HCT116 (cell line): ENCODE results near the gene FOXO3. TPM values are rescaled to one million over a fixed set of nuclear protein-coding genes. Genes with fewer than 3 reads are reported as not detected.

ENCODE experiments used
- ATAC-seq: fragments of 200-7000 bp; cut with Tn5 transposase; 2 replicates; pipeline ENCODE4 v1.9.1; 2020; ENCODE audit warnings: mild to moderate bottlenecking, moderate library complexity
- BruUV-seq: library from RNA; stranded (reverse); fragments of 400-500 nt; replicated peaks from 2 replicates; lab custom pipeline; 2021; lab: Mats Ljungman, UMichigan
- CTCF ChIA-PET: fragments of 300-600 bp; sonication (Branson Sonifier 250); formaldehyde crosslinking; loops from one replicate; lab custom pipeline; 2021; ENCODE audit warnings: antibody characterized with exemption; lab: Charles Lee
- POLR2A ChIA-PET: fragments of 300-600, 350-600 bp; sonication (Branson Sonifier 250); formaldehyde crosslinking; loops from one replicate; lab custom pipeline; 2021; ENCODE audit warnings: antibody characterized with exemption; lab: Charles Lee
- RAD21 ChIA-PET, 2 experiments: fragments of 300-600 bp; sonication (Branson Sonifier 250); formaldehyde crosslinking; loops; one replicate each; lab custom pipeline; 2023; ENCODE audit warnings: low total read pairs in 2 of 2; ENCODE audit not compliant: uncharacterized antibody in 2 of 2, unreplicated experiment in 2 of 2, low non-redundant PET in 1 of 2; lab: Charles Lee
- DNase-seq: peaks from one replicate; pipeline ENCODE4 v3.0.0-alpha.2; 2010; ENCODE audit warnings: low read depth, low spot score
- H2AFZ ChIP-seq: fragments of 200-600 bp; shearing (Covaris generic), sonication (generic); 2 replicates; pipeline ENCODE4 v1.6.1; 2017; ENCODE audit warnings: low read depth, mixed run types, mixed read lengths, antibody characterized with exemption, low read length; ENCODE audit not compliant: poor library complexity, severe bottlenecking
- H3K27ac ChIP-seq: 2 replicates; pipeline ENCODE4 v1.5.1; 2012; ENCODE audit warnings: low read depth, low read length
- H3K27me3 ChIP-seq: fragments of 200-600 bp; sonication (generic); 2 replicates; pipeline ENCODE4 v1.6.1; 2016; ENCODE audit warnings: mixed run types, low read length, mixed read lengths; ENCODE audit not compliant: insufficient read depth
- H3K36me3 ChIP-seq, 2 experiments: fragments of 200-500 bp in 1 of 2; fragments of 200-600 bp in 1 of 2; sonication (Bioruptor generic) in 1 of 2; sonication (generic) in 1 of 2; 2 replicates each; pipeline versions ENCODE4 v1.5.1 to v1.6.1; 2014 to 2016; ENCODE audit warnings: low read length in 2 of 2, inconsistent platforms in 1 of 2, mixed read lengths in 1 of 2, mixed run types in 1 of 2; ENCODE audit not compliant: insufficient read depth in 2 of 2, control insufficient read depth in 1 of 2
- H3K4me1 ChIP-seq, 2 experiments: fragments of 200-600 bp in 1 of 2; sonication (generic) in 1 of 2; 2 replicates each; pipeline versions ENCODE4 v1.5.1 to v1.6.1; 2012 to 2017; ENCODE audit warnings: low read length in 2 of 2, inconsistent platforms in 1 of 2, mild to moderate bottlenecking in 1 of 2, mixed read lengths in 1 of 2, mixed run types in 1 of 2, moderate library complexity in 1 of 2; ENCODE audit not compliant: insufficient read depth in 2 of 2, control insufficient read depth in 1 of 2
- H3K4me2 ChIP-seq: fragments of 200-600 bp; sonication (generic); 2 replicates; pipeline ENCODE4 v1.6.1; 2017; ENCODE audit warnings: mixed run types, low read length, mixed read lengths
- H3K4me3 ChIP-seq, 2 experiments: fragments of 200-600 bp in 1 of 2; sonication (generic) in 1 of 2; replicated peaks in 1 of 2; 2 replicates each; pipeline ENCODE4 v1.5.1; 2011 to 2016; ENCODE audit warnings: low read length in 2 of 2, control low read depth in 1 of 2, low read depth in 1 of 2, mild to moderate bottlenecking in 1 of 2, mixed read lengths in 1 of 2, mixed run types in 1 of 2
- H3K79me2 ChIP-seq: fragments of 200-600 bp; sonication (generic); 2 replicates; pipeline ENCODE4 v1.6.1; 2017; ENCODE audit warnings: mild to moderate bottlenecking, mixed run types, low read length, moderate library complexity, mixed read lengths; ENCODE audit not compliant: insufficient read depth
- H3K9ac ChIP-seq: fragments of 200-600 bp; sonication (generic); 2 replicates; pipeline ENCODE4 v1.6.1; 2016; ENCODE audit warnings: low read length, mixed read lengths
- H3K9me2 ChIP-seq: fragments of 200-600 bp; sonication (generic), shearing (Covaris generic); 2 replicates; pipeline ENCODE4 v1.6.1; 2017; ENCODE audit warnings: mixed run types, mild to moderate bottlenecking, moderate library complexity; ENCODE audit not compliant: insufficient read depth
- H3K9me3 ChIP-seq, 2 experiments: fragments of 200-500 bp in 1 of 2; fragments of 200-600 bp in 1 of 2; sonication (Bioruptor generic) in 1 of 2; sonication (generic) in 1 of 2; 2 replicates each; pipeline ENCODE4 v1.6.1; 2014 to 2017; ENCODE audit warnings: low read length in 2 of 2, mixed read lengths in 2 of 2, inconsistent platforms in 1 of 2, low read depth in 1 of 2, mild to moderate bottlenecking in 1 of 2, mixed run types in 1 of 2, moderate library complexity in 1 of 2; ENCODE audit not compliant: control insufficient read depth in 1 of 2, insufficient read depth in 1 of 2
- H4K20me1 ChIP-seq: fragments of 200-600 bp; sonication (generic), shearing (Covaris generic); 2 replicates; pipeline ENCODE4 v1.6.1; 2017; ENCODE audit warnings: mixed run types, mild to moderate bottlenecking, moderate library complexity; ENCODE audit not compliant: insufficient read depth
- CBX3 ChIP-seq: IDR thresholded peaks from 2 replicates; pipeline ENCODE4 v1.6.1; 2012; ENCODE audit warnings: low read depth
- CEBPB ChIP-seq: IDR thresholded peaks from 2 replicates; pipeline ENCODE4 v1.6.1; 2012; ENCODE audit warnings: low read depth
- EGR1 ChIP-seq: IDR thresholded peaks from 2 replicates; pipeline ENCODE4 v1.6.1; 2012; ENCODE audit warnings: low read depth
- ELF1 ChIP-seq: IDR thresholded peaks from 2 replicates; pipeline ENCODE4 v1.6.1; 2012; ENCODE audit warnings: low read depth, borderline replicate concordance
- EZH2phosphoT487 ChIP-seq: fragments of 200-600 bp; IDR thresholded peaks from 2 replicates; pipeline ENCODE4 v1.6.1; 2018; ENCODE audit warnings: antibody characterized with exemption, borderline replicate concordance
- FOSL1 ChIP-seq: IDR thresholded peaks from 2 replicates; pipeline ENCODE4 v1.6.1; 2012; ENCODE audit warnings: low read depth
- JUND ChIP-seq: IDR thresholded peaks from 2 replicates; pipeline ENCODE4 v1.6.1; 2012
- MAX ChIP-seq: IDR thresholded peaks from 2 replicates; pipeline ENCODE4 v1.6.1; 2012
- POLR2A ChIP-seq: IDR thresholded peaks from 2 replicates; pipeline ENCODE4 v1.7.0; 2011; ENCODE audit warnings: borderline replicate concordance; ENCODE audit not compliant: insufficient read depth, insufficient read length; ENCODE audit errors: extremely low read depth
- POLR2AphosphoS5 ChIP-seq: IDR thresholded peaks from 2 replicates; pipeline ENCODE4 v1.6.1; 2011; ENCODE audit warnings: mild to moderate bottlenecking, low read depth, low read length, moderate library complexity
- RAD21 ChIP-seq: IDR thresholded peaks from 2 replicates; pipeline ENCODE4 v1.6.1; 2012; ENCODE audit warnings: low read depth, mild to moderate bottlenecking
- SP1 ChIP-seq: IDR thresholded peaks from 2 replicates; pipeline ENCODE4 v1.6.1; 2012; ENCODE audit warnings: low read depth
- SRF ChIP-seq: IDR thresholded peaks from 2 replicates; pipeline ENCODE4 v1.6.1; 2012; ENCODE audit warnings: low read depth
- TCF7L2 ChIP-seq: IDR thresholded peaks from 2 replicates; pipeline ENCODE4 v1.7.0; 2011; ENCODE audit warnings: borderline replicate concordance, inconsistent platforms; ENCODE audit not compliant: insufficient read depth, insufficient read length; ENCODE audit errors: extremely low read depth
- ZFX ChIP-seq: fragments of 450-650 bp; IDR thresholded peaks from 2 replicates; pipeline ENCODE4 v1.6.1; 2017
- ZNF274 ChIP-seq: fragments of 200-500 bp; sonication (Bioruptor generic); IDR thresholded peaks from 2 replicates; pipeline ENCODE4 v1.6.1; 2014; ENCODE audit warnings: mild to moderate bottlenecking, low read depth, low read length, inconsistent platforms
- intact Hi-C: fragments of 100-400 bp; cut with micrococcal nuclease; formaldehyde crosslinking; loops from 2 replicates; pipeline ENCODE4 v1.10.0; 2022
- total RNA-seq: library from RNA; stranded (reverse); gene quantifications from one replicate; pipeline ENCODE4 v1.2.1, GENCODE V29; 2021; ENCODE audit not compliant: unreplicated experiment
- TF ChIP-seq, protein P1 (sequence below), 3 experiments: fragments of 200-600 bp in 1 of 3; sonication (generic) in 1 of 3; IDR thresholded peaks in 2 of 3; conservative IDR thresholded peaks in 1 of 3; 2 replicates each; pipeline ENCODE4 v1.5.1; 2012 to 2017; ENCODE audit warnings: low read depth in 2 of 3, low read length in 2 of 3, antibody characterized with exemption in 1 of 3, borderline replicate concordance in 1 of 3, control low read depth in 1 of 3, mild to moderate bottlenecking in 1 of 3, mixed read lengths in 1 of 3, mixed run types in 1 of 3, moderate library complexity in 1 of 3; ENCODE audit not compliant: insufficient read depth in 1 of 3
- TF ChIP-seq, protein P2 (sequence below): IDR thresholded peaks from 2 replicates; pipeline ENCODE4 v1.6.1; 2012; ENCODE audit warnings: low read depth

The FOXO3 gene
- total RNA-seq, 1 experiment from 2014 or later = 40.0 TPM

DNA sequence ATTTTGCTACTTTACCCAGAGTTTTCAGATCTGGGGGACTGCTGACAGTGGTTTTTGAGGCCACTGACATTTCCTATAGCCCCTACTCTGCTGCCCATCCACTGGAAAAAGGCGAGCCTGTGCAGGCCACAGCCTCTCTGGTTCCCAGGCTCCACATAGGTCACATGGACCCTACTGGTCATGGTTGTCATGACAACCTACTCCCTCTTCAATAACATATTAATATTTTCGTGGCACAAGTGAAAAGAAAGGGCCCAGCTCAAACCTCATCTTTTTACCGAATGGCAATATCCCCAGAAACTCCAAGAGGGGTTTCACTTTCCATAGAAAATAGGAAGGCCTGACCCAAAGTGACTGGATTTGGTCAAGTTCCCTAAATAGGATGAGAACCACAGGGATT is 11.0 kb upstream of the FOXO3 start:
- BruUV-seq = no TSS peak
- TF ChIP-seq JUND (no peak), RAD21 (no peak)
- no peaks in the 10 kb centered on the region for H3K9me2 ChIP-seq
- DNase-seq = no peak
- H3K4me2 ChIP-seq = no peak overlapping the region
- no peak overlapping the region for H3K27ac ChIP-seq
- no peaks in the 10 kb centered on the region for H3K36me3 ChIP-seq
- no peaks in the 10 kb centered on the region for H3K27me3 ChIP-seq
- no peak overlapping the region for H3K4me3 ChIP-seq
- H4K20me1 ChIP-seq = no peaks in the 10 kb centered on the region
- POLR2A ChIA-PET = no interaction called here
- intact Hi-C loops = loop anchor here (10.0 kb wide), 1 partner anchor 615 kb away; no protein-coding TSS in a partner anchor
- H3K4me1 ChIP-seq = no peaks in the 10 kb centered on the region
- no peaks in the 10 kb centered on the region for H3K79me2 ChIP-seq
- no peak overlapping the region for H3K9ac ChIP-seq
- CTCF ChIA-PET = no interaction called here
- no peak overlapping the region for H2AFZ ChIP-seq
- RAD21 ChIA-PET = no interaction called here
- ATAC-seq = no peak
- H3K9me3 ChIP-seq = no peaks in the 10 kb centered on the region

- Histone ChIP-seq H3K4me2 (no peak overlapping the region), H2AFZ (no peak overlapping the region), H3K27ac (no peak overlapping the region), H3K9me2 (no peaks in the 10 kb centered on the region), H3K27me3 (no peaks in the 10 kb centered on the region), H3K9ac (no peak overlapping the region), H3K36me3 (no peaks in the 10 kb centered on the region), H3K9me3 (no peaks in the 10 kb centered on the region), H3K4me3 (no peak overlapping the region), H3K79me2 (no peaks in the 10 kb centered on the region), H3K4me1 (peaks cover 0 to under 1% of the 10 kb centered on the region in 2 experiments; a peak in 1 of 4 replicates), H4K20me1 (no peaks in the 10 kb centered on the region)
- ChIA-PET CTCF (interaction anchor here (1.0 kb wide), 1 partner anchor 8 kb away, joined by 3 read pairs; no protein-coding TSS in a partner anchor), RAD21 (no interaction called here), POLR2A (no interaction called here)
- BruUV-seq = no TSS peak
- DNase-seq = no peak
- intact Hi-C loops = no loop called here
- ATAC-seq = no peak
- TF ChIP-seq SRF = no peak
- TF ChIP-seq JUND = no peak
- no peak for TF ChIP-seq CEBPB
- no peak for TF ChIP-seq ZNF274
- no peak for TF ChIP-seq ELF1
- TF ChIP-seq, protein P1, sequence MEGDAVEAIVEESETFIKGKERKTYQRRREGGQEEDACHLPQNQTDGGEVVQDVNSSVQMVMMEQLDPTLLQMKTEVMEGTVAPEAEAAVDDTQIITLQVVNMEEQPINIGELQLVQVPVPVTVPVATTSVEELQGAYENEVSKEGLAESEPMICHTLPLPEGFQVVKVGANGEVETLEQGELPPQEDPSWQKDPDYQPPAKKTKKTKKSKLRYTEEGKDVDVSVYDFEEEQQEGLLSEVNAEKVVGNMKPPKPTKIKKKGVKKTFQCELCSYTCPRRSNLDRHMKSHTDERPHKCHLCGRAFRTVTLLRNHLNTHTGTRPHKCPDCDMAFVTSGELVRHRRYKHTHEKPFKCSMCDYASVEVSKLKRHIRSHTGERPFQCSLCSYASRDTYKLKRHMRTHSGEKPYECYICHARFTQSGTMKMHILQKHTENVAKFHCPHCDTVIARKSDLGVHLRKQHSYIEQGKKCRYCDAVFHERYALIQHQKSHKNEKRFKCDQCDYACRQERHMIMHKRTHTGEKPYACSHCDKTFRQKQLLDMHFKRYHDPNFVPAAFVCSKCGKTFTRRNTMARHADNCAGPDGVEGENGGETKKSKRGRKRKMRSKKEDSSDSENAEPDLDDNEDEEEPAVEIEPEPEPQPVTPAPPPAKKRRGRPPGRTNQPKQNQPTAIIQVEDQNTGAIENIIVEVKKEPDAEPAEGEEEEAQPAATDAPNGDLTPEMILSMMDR (IDR thresholded peaks at IDR 0.05 in 2 of 3, conservative IDR thresholded peaks at IDR 0.05 in 1 of 3; ENCODE audit: borderline replicate concordance in 1 of 3, insufficient read depth in 1 of 3, low read depth in 2 of 3, low read length in 2 of 3) = no peak
- TF ChIP-seq ZFX = no peak
- TF ChIP-seq EZH2phosphoT487 = no peak
- no peak for TF ChIP-seq POLR2A
- TF ChIP-seq RAD21 = no peak
- TF ChIP-seq CBX3 = no peak
- no peak for TF ChIP-seq TCF7L2
- no peak for TF ChIP-seq EGR1
- TF ChIP-seq FOSL1 = no peak
- TF ChIP-seq MAX = no peak
- TF ChIP-seq, protein P2, sequence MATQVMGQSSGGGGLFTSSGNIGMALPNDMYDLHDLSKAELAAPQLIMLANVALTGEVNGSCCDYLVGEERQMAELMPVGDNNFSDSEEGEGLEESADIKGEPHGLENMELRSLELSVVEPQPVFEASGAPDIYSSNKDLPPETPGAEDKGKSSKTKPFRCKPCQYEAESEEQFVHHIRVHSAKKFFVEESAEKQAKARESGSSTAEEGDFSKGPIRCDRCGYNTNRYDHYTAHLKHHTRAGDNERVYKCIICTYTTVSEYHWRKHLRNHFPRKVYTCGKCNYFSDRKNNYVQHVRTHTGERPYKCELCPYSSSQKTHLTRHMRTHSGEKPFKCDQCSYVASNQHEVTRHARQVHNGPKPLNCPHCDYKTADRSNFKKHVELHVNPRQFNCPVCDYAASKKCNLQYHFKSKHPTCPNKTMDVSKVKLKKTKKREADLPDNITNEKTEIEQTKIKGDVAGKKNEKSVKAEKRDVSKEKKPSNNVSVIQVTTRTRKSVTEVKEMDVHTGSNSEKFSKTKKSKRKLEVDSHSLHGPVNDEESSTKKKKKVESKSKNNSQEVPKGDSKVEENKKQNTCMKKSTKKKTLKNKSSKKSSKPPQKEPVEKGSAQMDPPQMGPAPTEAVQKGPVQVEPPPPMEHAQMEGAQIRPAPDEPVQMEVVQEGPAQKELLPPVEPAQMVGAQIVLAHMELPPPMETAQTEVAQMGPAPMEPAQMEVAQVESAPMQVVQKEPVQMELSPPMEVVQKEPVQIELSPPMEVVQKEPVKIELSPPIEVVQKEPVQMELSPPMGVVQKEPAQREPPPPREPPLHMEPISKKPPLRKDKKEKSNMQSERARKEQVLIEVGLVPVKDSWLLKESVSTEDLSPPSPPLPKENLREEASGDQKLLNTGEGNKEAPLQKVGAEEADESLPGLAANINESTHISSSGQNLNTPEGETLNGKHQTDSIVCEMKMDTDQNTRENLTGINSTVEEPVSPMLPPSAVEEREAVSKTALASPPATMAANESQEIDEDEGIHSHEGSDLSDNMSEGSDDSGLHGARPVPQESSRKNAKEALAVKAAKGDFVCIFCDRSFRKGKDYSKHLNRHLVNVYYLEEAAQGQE = no peak
- TF ChIP-seq POLR2AphosphoS5 = no peak
- no peak for TF ChIP-seq SP1
Measured at GRCh38 chr6:108550256-108550655, 10.5 kb upstream of the FOXO3 start.
